SKM-1 treated with dmso at 0.1 percent for 144 hours (cell line): ENCODE data around the gene RASSF5.

Experiments
- DNase-seq: peaks from one replicate; lab custom pipeline; 2025; ENCODE audit not compliant: unreplicated experiment; lab: John Stamatoyannopoulos, UW

RASSF5 gene

DNA sequence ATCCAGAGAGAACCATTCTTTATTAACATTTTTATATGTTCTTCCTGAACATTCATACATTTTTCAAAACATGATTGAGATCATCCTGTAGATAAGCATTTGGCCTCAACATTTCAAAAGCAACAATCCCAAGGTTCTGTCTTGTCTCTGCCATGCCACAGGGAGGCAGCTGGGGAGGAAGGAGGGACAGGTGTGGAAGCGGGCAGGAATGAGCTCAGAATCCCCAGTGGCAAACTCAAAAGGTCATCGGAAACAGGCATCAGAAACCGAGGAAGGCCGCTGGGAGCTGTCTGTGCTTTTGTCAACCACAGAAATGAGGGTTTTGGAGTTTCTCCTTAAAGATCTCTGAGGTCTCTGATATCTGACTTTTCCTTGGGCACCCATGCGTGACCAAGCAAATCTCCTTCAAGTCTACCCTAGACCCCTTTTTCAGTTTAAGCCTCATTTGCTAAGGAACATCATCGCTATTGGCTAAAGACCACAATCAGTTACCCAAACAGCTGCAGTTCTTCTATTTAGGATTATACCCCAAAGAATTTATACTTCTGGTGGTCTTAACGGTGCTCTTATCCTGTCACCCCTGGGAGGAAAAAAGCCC, 34.0 kb downstream of the RASSF5 start:
- no peak for DNase-seq

DNA sequence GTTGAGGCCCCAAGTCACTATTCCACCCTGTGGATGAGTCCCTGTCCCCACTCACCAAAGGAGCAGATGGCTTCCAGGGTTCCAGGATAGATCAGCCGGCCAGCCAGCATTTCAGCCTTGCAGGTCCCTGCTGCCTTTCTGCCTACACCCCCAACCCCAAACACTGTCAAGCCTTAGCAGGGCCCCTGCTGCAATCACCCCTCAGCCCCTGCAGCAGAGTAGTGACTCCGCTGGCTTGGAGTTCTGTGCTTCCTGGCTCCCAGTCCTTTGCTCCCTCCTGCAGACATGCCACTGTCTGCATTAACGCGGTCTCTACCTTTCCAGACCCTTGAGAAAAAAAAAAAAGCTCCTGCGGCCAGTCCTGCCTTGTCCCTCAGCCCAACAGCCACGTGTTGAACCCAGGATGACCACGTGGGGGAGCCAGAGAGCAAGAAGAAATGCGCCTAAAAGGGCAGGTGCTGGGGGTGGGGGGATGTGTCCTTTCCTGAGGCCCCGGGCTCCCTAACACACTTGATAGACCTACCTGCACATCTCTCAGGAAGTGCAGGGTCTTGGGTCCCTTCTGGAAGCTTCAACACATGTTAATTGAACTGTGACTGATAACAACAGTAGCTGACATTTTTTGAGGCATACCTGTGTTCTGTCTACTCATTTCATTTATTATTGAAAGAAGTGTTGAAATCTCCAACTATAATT, 37.4 kb downstream of the RASSF5 start:
- peak; percentile 45 for DNase-seq

DNA sequence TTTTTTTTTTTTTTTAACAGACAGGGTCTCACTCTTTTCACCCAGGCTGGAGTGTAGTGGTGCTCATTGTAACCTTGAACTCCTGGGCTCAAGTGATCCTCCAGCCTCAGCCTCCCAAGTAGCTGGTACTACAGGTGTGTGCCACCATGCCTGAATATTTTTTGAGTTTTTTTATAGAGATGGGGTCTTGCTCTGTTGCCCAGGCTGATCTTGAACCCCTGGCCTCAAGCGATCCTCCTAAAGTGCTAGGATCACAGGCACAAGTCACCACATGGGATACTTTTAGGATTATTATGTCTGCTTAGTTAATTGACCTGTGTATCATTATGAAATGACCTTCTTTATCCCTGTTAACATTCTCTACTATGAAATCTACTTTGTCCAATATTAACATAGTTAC, 38.0 kb downstream of the RASSF5 start:
- no peak for DNase-seq

DNA sequence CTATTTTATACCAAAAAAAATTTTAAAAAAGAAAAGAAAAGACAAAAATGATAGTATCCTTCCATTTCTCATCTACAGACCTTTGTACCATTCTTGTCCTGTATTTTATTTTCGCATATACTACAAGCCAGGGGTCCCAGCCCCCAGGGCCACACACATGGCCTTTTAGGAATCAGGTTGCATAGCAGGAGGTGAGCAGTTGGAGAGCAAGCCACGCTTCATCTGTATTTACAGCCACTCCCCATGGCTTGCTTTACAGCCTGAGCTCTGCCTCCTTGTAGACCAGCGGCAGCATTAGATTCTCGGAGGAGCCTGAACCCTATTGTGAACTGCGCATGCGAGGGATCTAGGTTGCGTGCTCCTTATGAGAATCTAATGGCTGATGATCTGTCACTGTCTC, 39.8 kb downstream of the RASSF5 start:
- no peak for DNase-seq

DNA sequence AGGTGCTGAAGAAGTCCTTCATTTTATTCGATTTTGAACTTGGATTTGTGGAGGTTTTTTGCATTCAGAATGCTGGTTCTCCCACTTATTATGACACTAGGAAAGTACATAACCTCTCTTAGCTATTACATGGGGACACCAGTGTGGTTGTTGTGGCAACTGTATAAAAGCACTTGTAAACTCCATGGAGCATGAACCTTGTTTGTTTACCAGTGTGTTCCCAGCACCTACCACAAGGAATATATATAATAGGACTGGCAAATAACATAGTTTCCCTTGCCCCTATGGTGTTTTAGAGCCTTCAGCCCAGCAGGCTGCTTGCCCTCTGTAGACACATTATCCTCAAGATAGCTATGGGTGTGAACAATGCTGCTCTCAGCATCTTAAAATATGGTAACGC, 43.1 kb downstream of the RASSF5 start:
- DNase-seq: no peak

DNA sequence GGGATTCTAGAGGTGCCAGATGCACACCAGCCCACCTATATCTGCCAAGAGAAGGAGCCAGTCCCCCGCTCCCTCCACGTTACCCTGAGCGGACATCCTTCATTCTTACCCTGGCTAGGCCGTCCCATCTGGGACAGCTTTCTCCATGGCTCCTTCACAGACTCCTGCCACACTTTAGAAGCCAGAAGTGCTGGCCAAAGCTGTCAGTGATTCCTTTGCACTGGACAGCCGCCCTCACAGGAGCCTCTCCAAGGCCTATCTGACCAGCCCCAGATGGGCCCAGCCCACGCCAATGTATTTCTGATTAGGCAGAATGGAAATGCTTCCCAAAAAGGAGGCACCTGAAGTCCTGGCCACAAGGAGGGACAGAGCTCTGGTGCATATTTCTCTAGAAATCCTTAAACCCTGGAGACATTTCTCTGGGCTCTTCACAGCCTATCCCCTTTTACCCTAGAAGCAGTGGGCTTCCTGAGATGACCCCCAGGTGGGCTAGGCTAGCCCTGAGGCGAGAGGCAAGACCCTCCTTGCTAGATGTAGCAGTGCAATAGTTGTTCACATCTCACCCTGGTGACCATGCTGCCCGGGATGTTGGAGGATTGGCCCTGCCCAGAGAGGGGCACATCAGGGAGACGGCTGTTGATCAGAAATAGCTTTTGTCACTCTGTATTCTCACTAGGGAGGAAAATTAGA, 44.1 kb downstream of the RASSF5 start:
- DNase-seq: no peak

DNA sequence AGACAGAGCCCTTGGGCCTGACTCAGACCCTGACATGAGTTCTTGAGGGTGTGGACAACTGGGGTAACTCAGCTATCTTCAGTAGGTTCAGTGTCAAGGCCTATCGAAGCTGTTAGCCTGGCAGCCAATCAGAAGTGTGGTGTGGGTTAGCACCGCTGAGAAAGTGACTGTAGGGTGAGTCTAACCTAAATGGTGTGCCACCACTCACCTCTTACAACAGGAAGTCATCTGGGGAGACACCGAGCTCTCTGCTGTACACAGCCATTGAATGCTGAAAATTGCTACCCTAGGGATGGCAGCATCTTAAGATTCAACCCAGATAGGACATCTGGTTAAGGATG, 44.6 kb downstream of the RASSF5 start:
- no peak for DNase-seq

DNA sequence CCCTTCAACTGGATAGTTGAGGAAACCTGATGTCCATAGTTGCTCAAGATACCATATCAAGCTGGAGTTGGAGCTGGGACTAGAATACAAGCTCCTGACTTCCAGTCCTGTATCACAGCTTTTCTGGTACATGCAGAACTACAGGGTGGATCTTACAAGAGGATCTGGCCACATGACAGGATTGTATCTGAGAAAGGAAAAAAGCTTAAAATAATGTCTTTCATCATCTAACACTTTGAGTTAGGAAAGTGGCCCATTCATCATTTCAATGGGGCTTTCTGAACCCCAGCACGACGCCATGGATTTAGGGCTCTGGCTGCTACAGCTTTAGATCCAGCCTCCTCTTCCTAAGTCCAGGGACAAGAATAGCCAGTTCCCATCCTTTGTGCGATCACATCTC, 46.9 kb downstream of the RASSF5 start:
- DNase-seq: no peak

DNA sequence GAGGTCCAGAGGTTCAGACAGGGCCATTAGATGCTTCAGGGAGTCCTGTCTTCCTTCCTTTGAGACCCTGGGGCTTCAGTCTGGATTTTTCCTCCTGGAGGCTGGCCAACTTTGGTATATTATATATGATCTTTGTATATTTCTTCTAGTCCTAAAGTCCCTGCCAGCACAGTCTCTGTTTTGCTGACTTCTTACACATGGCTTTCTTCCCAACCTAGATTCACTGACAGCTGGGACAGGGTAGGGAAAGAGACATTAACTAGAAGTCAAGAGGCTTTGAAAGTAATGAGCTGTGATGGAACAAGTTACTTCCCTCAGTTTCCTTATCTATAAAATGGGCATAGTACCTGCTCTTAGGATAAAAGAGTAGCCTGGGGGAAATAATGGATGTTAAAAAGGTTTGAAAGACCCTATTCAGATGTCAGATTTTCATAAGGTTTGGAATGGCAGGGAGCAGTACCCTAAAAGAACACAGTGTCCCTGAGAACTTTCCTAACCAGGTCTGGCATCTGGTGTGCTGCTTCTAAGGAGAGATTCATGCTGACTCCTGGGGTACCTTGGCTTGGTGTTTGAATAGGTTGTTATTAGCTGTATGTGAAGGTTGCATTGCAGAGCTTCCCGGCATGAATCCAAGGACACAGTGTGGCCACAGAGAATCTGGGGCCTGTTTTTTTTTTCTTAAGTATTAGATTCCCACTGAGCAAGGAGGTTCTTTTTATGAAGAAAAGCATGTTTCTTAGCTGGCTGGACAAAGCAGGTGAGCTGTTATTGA, 47.6 kb downstream of the RASSF5 start:
- no peak for DNase-seq

DNA sequence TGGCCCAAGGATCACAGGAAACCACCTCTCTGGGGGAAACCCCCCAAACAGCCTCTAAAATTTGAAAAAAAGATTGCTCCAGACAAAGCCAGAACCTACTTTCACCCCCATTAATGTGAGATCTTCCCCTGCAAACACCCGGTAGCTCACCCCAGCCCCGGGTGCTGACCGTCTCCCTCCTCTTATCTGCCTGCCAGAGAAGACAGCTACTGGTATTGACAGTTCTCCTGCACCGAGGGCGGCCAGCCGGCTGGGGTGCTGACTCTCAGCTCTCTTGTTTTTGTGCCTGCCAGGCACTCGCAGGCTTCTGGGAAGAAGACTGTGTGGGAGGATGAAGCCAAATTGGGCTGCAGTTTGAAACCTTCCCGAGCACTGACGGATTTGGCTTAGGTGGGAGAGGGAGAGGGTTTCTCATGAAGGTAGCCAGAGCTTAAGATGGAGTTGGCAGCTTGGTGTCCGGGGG, 48.2 kb downstream of the RASSF5 start:
- no peak for DNase-seq

DNA sequence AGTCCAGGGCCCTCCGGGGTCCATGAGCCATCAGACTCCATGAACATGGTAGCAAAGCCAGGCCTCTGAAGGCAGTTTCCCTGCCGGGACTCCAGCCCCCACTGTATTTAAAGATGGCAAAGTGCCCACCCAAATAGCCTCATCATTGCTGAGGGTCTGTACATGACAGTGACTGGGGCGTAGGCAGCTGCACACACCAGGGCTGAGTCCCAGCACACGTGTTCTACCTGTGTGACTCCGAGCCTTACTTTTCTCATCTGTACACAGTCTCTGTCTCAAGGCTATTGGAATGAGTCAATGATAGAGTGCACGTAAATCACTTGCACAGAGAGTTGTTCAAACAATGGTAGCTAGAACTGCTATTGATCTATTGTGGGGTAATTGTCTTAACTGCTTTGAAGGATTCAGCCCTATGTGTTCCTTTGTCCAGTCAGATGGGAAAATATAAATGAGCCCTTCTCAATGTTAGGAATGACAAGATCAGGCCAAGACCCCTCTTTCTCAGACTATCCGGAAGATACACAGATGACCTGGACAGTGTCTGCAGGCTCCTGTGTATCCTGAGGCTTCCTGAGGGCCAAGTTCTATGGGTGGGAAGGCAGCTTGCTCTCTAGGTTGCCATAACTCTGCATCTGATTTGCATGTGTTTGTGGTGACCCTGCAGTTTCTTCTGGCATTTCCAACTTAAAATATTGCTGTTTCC, 48.9 kb downstream of the RASSF5 start:
- DNase-seq: no peak

DNA sequence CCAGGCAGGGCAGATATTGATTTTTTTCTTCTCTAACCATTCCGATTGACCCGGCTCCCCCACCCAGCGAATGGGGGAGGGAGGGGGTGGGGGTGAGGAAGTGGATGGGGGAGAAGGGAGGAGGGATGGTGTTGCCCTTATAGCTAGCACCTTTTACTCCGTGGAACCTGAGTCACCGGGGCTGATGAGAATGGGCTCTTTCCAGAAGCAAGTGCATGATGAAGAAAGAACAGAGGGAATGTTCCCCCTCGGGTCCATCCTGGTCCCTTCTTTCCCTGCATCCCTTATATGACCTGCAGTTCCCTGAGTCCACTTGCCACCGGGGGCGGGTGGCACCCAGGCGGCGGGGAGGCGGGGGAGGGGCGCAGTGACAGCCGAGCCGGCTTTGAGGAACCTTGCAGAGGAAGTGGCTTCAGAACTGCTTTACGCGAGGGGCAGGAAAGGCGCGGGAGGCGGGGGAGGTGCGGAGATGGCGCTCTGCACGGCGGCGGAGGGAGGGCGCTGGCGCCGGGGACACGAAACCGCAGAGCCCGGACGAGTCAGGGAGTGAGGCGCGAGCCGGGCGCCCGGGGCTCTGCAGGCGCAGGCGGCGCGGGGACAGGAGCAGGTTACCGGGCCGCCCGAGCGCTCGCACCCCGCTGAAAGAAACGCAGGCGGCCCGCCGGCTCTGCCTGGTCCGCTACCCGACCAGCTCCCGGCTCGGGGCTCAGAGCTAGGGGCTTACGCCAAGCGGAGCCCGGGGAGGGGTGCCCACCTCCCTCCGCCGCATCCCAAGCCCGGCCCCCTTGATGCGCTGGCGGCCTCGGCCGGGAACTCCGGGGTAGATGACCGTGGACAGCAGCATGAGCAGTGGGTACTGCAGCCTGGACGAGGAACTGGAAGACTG, 49.7 kb downstream of the RASSF5 start:
- peak; percentile 96 for DNase-seq

DNA sequence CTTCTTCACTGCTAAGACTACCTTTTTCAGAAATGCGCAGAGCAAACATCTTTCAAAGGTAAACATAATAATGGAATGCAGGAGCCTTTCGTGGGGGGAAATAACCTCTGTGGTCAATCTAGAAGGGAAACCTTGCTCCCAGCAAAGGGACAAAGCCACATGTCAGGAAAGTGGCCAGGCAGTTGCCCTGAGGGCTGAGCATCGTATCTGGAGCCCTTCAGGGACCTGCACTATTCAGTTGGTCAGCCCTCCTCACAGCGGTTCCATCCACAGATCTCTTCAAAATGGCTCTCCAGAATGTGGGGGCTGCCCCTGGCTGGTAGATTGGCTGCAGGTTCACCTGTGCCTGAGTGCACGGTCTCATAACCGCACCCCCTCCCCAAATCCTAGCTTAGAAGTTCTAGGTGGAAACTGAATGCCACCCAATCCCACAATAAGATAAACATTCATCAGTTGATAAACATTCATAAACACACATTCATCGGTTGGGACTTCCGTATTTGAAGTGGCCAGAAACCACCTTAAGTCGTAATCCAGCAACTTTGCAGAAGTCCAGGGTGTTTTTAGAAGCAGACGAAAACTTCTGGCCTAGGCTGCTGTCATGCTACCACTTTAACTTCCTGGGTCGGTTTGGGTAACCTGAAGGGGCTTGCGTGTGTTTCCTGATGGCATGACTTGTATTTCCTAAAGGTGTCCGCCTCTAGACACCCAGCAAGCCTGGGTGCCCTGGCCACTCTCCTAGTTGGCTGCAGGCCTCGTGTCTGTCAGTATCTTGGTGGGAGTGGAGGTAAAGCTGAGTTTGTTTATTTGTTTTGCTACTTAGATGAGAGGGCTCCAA, 50.5 kb downstream of the RASSF5 start:
- DNase-seq: peak; percentile 96

DNA sequence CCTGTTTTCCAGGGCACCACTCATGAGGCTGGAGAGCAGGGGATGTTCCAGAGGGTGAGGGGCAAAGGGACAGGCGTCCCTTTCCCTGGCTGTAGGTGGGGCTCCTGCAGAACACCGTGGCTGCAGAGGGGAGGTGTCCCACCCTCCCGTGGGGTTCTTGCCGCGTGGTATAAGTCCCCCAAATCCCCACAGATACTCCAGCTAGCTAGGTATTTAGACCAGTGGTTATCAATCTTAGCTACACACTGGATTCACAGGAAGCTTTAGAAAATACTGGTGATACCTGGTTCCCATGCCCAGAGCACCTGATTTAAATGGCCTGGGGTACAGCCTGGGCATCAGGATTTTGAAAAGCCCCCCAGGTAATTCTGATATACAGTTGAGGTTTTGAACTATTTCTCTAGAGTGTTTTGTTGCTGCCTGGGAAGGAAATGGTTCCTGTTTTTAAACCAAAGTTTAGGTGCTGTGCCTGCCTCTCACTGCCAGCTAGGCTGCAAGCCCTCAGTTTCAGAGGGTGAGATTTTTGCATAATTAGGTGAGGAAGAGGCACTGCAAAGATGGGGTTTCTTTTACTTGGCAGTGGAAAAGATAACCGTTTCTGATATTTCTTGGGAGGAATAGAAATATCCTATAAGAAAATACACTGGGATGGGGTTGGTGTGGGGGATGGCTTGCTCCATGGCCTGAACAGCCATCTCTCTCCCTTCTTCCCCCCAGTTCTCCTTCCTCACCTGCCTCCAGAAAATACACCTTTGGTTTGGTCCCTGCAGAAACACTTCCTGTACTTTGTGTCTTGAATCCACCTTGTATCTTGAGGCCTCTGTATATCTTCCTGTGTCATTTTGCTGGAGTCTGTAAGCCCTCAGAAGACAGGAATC, 51.7 kb downstream of the RASSF5 start:
- DNase-seq: no peak

DNA sequence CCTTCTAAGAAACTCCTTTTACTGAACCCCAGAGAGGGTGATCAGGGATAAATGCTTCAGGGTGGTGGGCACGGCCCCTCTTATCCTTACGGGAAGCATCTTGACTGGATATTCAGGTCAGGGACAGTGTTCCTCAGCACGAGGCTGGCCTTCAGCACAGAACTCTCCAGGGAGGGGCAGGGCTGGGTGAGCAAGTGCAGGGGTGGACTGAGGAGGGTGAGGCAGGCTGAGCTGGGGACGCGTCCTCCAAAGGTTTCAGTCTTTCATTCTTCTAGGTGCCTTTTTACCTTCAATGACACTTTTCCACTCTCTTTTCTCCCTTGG, 52.3 kb downstream of the RASSF5 start:
- DNase-seq: no peak

DNA sequence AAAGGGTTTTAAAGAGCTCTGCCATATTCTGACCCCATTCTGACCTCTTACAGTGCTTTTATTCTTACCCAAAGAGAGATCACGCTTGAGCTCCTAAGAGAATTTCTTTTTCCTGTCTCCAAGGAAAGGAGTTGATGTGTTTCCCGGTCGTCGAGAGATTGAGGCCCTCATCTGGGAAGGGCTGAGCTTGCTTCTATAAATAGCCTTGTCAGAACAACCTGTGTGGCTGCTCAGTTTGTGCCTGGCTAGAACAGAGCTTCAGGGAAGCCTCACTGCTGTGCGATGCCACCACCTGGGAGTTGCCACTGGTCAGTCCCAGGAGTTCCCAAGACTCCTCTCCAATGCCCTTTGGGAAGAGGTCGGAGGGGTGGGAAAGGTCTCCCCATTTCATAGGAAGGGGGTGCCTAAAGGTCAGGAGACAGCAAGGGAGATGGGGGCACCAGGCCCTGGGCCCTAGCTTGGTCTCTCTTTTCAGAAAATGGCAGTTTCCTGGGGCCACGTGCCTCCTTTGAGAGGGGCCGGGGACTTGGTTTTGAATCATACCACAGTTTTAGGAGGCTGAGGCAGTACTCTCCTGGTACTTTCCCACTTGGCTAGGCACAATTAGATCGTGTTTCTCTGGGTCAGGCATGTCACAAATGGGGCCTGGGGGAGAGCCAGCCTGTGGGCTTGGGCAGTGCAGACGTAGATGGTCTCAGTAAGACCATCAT, 52.8 kb downstream of the RASSF5 start:
- DNase-seq: no peak

DNA sequence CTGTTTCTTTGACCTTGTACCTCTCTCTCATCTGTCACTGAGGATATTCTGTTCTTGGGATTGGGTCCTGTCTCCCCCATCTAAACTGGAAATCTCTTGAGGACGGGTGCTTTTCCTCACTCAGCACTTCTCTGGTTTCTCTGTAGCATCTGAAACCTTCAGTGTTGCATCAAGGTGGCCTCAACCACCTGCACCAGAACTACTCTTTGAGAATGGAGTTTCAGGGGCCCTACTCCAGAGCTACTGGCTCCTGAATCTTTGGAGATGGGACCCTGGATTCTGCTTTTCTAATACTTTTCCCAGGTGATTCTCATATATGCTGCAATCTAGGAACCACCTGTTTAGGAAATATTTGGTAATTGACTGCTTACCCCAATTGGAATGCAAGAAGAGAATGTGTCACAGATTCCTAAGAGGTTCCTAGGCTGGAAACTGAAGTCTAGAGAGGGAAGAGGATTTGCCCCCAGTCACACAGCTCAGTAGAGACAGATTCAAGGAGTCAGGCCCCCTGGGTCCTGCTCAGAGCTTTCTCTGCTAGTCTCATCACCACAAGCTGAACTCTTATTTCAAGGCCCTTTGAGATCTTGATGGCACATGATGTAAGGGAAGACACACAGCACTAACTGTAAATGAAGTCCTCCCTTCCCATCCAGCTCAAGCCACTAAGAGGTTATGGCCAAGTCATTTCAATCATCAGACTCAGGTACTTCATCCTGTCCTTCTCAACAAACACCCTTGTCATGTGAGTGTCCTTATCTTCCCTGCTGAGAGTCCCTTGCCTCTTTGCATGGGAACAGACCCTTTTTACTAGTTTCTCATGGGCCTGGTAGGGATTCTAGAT, 56.3 kb downstream of the RASSF5 start:
- no peak for DNase-seq
